Transverse colon (tissue), 4 donors: ENCODE results near the gene MIA3.

Source experiments
- EP300 ChIP-seq: sonication (generic); formaldehyde crosslinking; IDR thresholded peaks from one replicate; pipeline ENCODE4 v1.6.1; 2017; ENCODE audit warnings: antibody characterized with exemption, low read depth
- POLR2A ChIP-seq: fragments of 450-650 bp; IDR thresholded peaks from one replicate; pipeline ENCODE4 v1.6.1; 2016; ENCODE audit warnings: antibody characterized with exemption, mild to moderate bottlenecking, moderate library complexity
- POLR2AphosphoS5 ChIP-seq, 3 donors: sonication (generic); formaldehyde crosslinking; IDR thresholded peaks; one replicate each; pipeline ENCODE4 v1.6.1; 2016; ENCODE audit warnings: antibody characterized with exemption in 3 of 3
- TF ChIP-seq, protein P1 (sequence below), 5 experiments: fragments of 200-600 bp in 3 of 5; fragments of 450-650 bp in 2 of 5; sonication (generic) in 3 of 5; IDR thresholded peaks; 1 replicate in 2 of 5; 2 replicates in 3 of 5; pipeline ENCODE4 v1.5.1; 2016 to 2017; ENCODE audit warnings: antibody characterized with exemption in 5 of 5, inconsistent platforms in 3 of 5, mild to moderate bottlenecking in 2 of 5, moderate library complexity in 1 of 5

DNA sequence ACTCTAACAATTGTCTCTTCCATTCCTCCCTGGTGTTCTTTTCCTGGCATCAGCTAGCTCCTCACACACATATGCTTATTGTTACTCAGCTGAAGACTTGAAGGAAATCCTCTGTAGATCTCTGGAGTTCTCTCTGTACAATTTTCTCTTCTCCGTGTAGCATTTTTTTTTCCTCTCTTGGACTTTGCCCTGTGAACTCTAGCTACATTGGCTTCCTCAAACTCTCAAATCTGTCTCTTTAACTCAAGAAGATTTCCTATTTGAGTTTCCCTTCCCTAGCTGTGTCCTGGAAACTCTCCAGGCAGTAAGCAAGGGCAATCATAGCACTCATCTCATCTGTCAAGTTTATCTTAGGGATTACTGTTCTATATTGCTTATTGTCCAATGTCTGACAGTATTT, 4.3 kb upstream of the MIA3 start:
- TF ChIP-seq, protein P1, sequence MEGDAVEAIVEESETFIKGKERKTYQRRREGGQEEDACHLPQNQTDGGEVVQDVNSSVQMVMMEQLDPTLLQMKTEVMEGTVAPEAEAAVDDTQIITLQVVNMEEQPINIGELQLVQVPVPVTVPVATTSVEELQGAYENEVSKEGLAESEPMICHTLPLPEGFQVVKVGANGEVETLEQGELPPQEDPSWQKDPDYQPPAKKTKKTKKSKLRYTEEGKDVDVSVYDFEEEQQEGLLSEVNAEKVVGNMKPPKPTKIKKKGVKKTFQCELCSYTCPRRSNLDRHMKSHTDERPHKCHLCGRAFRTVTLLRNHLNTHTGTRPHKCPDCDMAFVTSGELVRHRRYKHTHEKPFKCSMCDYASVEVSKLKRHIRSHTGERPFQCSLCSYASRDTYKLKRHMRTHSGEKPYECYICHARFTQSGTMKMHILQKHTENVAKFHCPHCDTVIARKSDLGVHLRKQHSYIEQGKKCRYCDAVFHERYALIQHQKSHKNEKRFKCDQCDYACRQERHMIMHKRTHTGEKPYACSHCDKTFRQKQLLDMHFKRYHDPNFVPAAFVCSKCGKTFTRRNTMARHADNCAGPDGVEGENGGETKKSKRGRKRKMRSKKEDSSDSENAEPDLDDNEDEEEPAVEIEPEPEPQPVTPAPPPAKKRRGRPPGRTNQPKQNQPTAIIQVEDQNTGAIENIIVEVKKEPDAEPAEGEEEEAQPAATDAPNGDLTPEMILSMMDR (IDR thresholded peaks at IDR 0.05) = no peak
- TF ChIP-seq POLR2A = no peak
- TF ChIP-seq POLR2AphosphoS5 (IDR thresholded peaks at IDR 0.05) = no peak
- no peak for TF ChIP-seq EP300
